Measurements from ENCODE around the gene LNX2.

GRCh38 chr13:27574661-27575060, 45.7 kb downstream of the LNX2 start:
- no peak for TF ChIP-seq ZNF274 (IDR thresholded peaks at IDR 0.05; ENCODE audit: low read depth, low read length)
- no peak for TF ChIP-seq YY1 (IDR thresholded peaks at IDR 0.05; ENCODE audit: insufficient read depth, insufficient read length)
- TF ChIP-seq SUZ12 (IDR thresholded peaks at IDR 0.05; ENCODE audit: extremely low read depth, insufficient read depth, insufficient read length), result no peak
